GM19397 (cell line): ENCODE results near the gene KIAA0753.

ENCODE experiments used
- ATAC-seq: cut with Tn5 transposase; IDR thresholded peaks from one replicate; pipeline ENCODE4 v1.9.1; 2021; ENCODE audit warnings: mild to moderate bottlenecking, moderate library complexity; ENCODE audit not compliant: unreplicated experiment

The KIAA0753 gene

GRCh38 chr17:6643451-6644125, 3.1 kb upstream of the KIAA0753 start:
- no peak for ATAC-seq

GRCh38 chr17:6642592-6642991, 2.1 kb upstream of the KIAA0753 start:
- no peak for ATAC-seq

- ATAC-seq: peak; percentile 6
Measured at GRCh38 chr17:6641247-6641863, 844 bp upstream of the KIAA0753 start.

- ATAC-seq: no peak
Measured at GRCh38 chr17:6639586-6640535, 650 bp downstream of the KIAA0753 start.

GRCh38 chr17:6639014-6639585, 1.4 kb downstream of the KIAA0753 start:
- no peak for ATAC-seq

- no peak for ATAC-seq
Measured at GRCh38 chr17:6638046-6638908, 2.2 kb downstream of the KIAA0753 start.

GRCh38 chr17:6637458-6637840, 3.1 kb downstream of the KIAA0753 start:
- ATAC-seq: no peak

- no peak for ATAC-seq
Measured at GRCh38 chr17:6636616-6637457, 3.7 kb downstream of the KIAA0753 start.

GRCh38 chr17:6636105-6636504, 4.4 kb downstream of the KIAA0753 start:
- no peak for ATAC-seq

- no peak for ATAC-seq
Measured at GRCh38 chr17:6633263-6633662, 7.2 kb downstream of the KIAA0753 start.

GRCh38 chr17:6632530-6632929, 8.0 kb downstream of the KIAA0753 start:
- no peak for ATAC-seq

GRCh38 chr17:6630390-6630789, 10.1 kb downstream of the KIAA0753 start:
- no peak for ATAC-seq

GRCh38 chr17:6627019-6627418, 13.5 kb downstream of the KIAA0753 start:
- no peak for ATAC-seq

GRCh38 chr17:6626616-6627015, 13.9 kb downstream of the KIAA0753 start:
- no peak for ATAC-seq

GRCh38 chr17:6623941-6624340, 16.6 kb downstream of the KIAA0753 start:
- no peak for ATAC-seq

- no peak for ATAC-seq
Measured at GRCh38 chr17:6611231-6611630, 29.3 kb downstream of the KIAA0753 start.

GRCh38 chr17:6610011-6610410, 30.5 kb downstream of the KIAA0753 start:
- no peak for ATAC-seq

GRCh38 chr17:6608321-6608720, 32.2 kb downstream of the KIAA0753 start:
- no peak for ATAC-seq

GRCh38 chr17:6605142-6605541, 35.4 kb downstream of the KIAA0753 start:
- no peak for ATAC-seq
